Keratinocyte (primary cell): ENCODE measurements around the gene DNAJC7.

Experiments
- EZH2 ChIP-seq: IDR thresholded peaks from one replicate; pipeline ENCODE4 v1.6.1; 2012; ENCODE audit warnings: inconsistent platforms, mild to moderate bottlenecking, low read length, moderate library complexity
- TF ChIP-seq, protein P1 (sequence below), 3 experiments: IDR thresholded peaks in 1 of 3; conservative IDR thresholded peaks in 1 of 3; optimal IDR thresholded peaks in 1 of 3; 2 replicates in 2 of 3; 3 replicates in 1 of 3; pipeline versions ENCODE3 to v1.5.1; 2011; ENCODE audit warnings: low read length in 3 of 3, mild to moderate bottlenecking in 3 of 3, moderate library complexity in 2 of 3, control low read depth in 1 of 3, inconsistent platforms in 1 of 3; ENCODE audit not compliant: insufficient read depth in 2 of 3; ENCODE audit errors: extremely low read depth in 1 of 3

DNA sequence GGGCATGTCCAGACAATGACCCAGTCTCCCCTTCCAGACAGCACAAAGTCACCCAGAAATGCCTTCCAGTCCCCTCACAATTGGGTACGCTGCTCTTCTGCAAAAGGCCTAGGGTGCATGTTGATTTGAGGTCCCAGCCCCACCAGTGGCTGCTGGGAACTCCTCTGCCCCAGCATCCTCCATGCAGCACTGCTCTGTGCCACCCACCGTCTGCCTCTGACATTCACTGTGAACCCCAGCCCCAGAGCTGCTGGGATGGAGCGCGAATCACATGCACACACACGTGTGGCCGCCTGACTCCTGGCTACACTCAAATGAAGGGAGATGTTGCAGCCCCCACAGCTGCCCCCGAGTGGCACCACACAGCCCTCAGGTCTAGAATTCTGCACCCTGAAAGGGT, 34.4 kb upstream of the DNAJC7 start:
- TF ChIP-seq, protein P1, sequence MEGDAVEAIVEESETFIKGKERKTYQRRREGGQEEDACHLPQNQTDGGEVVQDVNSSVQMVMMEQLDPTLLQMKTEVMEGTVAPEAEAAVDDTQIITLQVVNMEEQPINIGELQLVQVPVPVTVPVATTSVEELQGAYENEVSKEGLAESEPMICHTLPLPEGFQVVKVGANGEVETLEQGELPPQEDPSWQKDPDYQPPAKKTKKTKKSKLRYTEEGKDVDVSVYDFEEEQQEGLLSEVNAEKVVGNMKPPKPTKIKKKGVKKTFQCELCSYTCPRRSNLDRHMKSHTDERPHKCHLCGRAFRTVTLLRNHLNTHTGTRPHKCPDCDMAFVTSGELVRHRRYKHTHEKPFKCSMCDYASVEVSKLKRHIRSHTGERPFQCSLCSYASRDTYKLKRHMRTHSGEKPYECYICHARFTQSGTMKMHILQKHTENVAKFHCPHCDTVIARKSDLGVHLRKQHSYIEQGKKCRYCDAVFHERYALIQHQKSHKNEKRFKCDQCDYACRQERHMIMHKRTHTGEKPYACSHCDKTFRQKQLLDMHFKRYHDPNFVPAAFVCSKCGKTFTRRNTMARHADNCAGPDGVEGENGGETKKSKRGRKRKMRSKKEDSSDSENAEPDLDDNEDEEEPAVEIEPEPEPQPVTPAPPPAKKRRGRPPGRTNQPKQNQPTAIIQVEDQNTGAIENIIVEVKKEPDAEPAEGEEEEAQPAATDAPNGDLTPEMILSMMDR (optimal IDR thresholded peaks at IDR 0.05 in 1 of 3, IDR thresholded peaks at IDR 0.05 in 1 of 3, conservative IDR thresholded peaks at IDR 0.05 in 1 of 3; ENCODE audit: extremely low read depth in 1 of 3, insufficient read depth in 2 of 3, low read length in 3 of 3) = no peak
- no peak for TF ChIP-seq EZH2
